ENCODE results near the gene RNF175.

Gene RNF175

DNA sequence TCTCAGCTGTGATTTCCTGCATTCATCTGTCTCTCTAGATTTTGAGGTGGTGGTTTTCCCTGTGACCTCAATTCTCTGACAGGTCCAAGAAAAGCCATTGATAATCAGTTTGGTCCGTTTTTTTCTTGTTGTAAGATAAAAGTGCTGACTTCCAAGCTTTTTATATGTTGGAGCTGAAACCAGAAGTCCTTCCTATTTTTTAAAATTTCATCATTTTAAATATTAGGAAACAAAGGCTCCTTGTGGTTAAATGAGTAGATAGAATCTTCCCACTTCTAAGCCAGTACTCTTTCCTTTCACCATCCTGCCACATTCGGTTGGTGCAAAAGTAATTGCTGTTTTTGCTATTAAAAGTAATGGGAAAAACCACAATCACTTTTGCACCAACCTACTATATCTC is 18.3 kb downstream of the RNF175 start:
- DNase-seq = no peak

DNA sequence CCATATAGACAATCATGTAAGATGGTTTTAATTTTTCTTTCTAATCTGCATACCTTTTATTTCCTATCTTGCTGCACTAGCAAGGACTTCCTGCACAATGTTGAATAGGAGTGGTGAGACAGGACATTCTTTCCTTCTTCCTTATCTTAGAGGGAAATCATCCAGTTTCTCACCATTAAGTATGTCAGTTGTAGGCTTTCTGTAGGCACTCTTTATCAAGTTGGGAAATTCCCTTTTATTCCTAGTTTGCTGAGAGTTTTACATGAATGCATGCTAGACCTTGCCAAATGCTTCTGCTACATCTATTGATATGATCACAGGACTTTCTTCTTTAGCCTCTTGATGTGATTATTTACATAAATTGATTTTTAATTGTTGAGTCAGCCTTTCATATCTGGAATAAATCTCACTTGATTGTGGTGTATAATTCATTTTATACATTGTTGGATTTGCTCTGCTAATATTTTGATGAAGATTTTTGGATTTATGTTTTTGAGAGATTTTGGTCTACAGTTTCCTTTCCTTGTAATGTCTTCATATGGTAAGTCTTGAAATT is 23.8 kb downstream of the RNF175 start:
- peak; percentile 12 for DNase-seq

DNA sequence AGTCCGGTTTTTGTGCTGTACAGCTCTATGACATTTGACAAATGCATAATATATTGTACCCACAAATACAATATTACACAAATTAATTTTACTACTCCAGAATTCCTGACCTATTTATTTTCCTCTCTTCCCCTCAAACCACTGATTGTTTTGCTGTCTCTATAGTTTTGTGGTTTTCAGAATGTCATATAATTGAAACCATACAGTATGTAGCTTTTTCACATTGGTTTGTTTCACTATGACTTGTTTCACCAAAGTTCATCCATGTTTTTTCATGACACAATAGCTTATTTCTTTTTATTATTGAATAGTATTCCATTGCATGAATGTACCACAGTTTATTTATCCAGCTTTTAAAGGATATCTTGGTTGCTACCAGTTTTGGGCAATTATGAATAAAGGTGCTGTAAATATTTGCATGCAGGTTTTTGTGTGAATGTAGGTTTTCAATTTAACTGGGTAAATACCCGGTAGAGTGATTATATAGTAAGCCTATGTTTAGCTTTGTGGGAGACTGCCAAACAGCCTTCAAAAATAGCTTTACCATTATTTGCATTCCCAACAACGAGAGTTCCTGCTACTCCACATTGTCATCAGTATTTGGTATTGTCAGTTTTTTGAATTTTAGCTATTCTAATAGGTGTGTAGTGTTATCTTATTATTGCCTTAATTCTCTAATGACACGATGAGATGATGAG is 25.9 kb downstream of the RNF175 start:
- DNase-seq = peak; percentile 17

DNA sequence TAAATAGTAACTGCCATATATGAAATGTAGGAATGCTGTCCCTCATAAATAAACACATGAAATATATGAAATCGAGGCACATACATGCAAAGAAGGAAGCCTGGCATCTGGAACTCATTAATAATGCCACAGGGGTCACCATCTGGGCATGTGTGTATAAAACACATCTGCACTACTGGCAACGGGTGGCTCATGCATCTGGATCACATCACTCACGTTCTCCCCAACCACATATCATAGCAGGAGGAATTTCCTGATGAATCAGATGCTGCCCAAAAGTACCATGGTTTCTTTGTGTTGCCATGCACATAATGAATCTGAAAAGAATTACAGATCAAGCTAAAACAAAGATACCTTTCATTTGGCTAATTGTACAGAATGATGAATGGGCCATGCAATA is 28.6 kb downstream of the RNF175 start:
- DNase-seq = peak; percentile 86

DNA sequence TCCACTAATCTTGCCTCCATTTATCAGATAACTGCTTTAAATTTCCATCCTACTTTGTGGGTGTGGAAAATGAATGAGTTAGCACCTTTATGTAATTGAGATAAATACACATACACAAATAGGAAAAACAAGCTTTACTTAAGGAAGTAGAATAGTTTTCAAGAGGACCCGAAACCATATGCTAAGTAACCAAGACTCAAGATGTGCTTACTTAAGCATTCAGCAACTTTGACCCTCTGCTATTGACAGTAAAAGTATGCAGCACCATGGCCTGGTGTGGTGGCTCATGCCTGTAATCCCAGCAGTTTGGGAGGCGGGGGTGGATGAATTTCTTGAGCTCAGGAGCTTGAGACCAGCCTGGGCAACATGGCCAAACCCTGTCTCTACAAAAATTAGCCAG is 29.9 kb downstream of the RNF175 start:
- DNase-seq = no peak

DNA sequence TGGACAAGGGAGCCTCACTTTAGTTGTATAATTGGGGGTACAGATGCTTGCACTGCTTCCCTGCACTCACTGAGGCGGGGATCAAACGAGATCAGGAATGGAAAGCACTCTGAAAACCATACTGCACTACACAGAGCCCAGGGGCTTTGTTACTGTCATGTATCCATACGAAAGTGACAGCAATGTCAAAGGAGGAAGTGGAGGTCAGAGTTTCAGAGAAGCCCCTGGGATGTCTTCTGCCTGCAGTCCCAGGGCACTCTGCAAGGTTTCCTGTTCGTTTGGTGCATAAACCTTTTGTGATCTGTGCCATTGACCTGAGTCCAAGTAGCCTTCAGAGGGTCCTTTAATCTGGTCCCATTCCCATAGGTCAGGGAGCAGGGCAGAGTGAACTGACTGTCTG is 31.2 kb downstream of the RNF175 start:
- DNase-seq = no peak

DNA sequence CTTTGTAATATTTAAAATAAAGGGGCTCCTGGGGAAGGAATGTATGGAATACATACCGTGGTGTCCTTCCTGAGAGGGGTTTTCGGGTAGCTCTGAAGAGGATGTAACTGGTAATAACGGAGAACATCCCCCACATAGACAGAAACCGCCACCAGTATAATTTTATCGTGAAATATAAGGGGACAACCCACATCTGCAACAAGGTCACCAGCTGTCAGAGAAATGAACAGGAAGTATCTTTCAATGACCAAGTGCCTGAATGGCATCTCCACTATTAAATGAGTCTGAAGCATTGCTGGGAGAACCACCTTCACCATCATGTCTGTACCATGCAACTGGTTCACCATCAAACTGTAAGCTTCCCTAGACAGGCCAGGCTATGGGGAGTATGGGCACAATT is 31.7 kb downstream of the RNF175 start:
- no peak for DNase-seq

DNA sequence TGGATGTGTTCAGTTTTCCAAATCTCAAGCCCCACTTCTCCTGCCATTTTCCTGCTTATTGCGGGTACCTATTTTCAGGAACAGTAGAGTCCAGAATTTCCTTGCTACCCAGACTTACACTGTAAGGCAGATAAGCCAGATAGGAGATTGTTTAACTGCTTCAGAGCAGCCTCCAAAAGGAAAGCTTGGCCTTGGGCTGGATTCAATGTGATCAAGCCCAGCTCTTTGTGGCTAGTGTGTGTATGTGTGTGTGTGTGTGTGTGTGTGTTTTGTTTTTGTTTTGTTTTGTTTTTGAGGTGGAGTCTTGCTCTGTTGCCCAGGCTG is 34.0 kb downstream of the RNF175 start:
- DNase-seq = no peak

DNA sequence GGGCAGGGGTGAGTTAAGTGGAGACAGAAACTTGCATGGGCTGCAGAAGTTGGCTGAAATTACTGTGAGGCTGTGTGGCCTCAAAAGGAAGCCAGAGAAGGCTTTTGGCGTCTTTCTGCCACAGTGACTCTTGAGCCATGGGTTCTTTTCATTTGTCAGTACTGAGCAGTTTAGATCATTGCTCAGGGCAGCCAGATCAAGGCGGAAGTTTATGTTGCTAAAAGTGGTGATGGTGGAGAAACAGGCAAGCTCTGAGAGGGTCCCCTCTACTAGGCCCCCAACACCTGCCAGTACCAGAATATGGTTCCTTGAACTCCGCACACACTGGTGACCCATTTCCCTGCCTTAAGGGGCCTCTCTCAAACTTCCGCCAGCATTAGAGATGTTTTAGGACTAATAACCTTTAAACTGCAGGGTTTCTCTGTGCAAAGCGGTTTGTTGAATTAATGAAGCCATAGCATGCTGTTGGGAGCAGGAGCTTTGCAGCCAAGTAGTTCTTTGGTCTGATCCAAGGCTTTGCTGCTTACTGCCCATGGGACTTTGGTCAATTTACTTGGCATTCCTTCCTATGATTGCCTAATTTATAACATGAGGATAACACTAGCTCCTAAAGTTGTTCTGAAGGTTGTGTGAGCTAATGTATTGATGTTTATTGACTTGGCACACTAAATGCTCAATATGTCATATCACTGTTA is 34.5 kb downstream of the RNF175 start:
- DNase-seq = no peak

DNA sequence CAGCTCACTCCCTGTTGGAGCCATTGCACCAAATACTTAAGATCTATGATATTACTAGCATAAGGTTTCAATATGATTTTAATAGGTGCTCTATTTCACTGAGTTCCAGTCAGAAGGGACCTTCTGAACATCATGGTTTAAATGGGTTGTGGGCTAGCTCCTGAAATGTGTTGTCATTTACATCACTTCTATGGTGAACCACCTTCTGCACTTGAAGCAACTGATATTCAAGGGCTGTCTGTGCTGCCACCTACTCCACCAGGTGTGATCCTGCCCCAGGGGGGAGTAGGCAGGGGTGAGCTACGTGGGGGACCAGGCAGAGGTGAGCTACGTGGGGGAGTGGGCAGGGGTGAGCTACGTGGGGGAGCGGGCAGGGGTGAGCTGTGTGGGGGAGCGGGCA is 35.2 kb downstream of the RNF175 start:
- DNase-seq = no peak

DNA sequence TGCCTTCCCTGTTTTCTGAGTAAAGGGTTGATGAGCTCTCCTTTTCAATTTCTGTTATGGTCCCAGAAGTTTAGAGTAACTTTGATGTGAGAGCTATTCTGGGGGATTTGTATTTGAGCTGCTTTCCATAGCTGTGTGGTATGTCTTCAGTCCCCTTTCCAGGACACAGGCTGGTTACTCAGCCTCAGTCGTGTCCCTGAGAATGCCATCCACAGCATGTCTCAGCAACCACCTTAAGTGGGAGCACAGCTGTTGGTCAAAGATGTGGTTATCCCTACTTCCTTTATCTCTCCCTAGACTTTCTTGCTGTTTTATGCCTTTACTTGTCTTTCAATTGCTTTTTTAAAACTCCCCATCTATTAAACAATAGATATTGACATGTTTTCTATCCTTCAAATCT is 37.8 kb downstream of the RNF175 start:
- no peak for DNase-seq

DNA sequence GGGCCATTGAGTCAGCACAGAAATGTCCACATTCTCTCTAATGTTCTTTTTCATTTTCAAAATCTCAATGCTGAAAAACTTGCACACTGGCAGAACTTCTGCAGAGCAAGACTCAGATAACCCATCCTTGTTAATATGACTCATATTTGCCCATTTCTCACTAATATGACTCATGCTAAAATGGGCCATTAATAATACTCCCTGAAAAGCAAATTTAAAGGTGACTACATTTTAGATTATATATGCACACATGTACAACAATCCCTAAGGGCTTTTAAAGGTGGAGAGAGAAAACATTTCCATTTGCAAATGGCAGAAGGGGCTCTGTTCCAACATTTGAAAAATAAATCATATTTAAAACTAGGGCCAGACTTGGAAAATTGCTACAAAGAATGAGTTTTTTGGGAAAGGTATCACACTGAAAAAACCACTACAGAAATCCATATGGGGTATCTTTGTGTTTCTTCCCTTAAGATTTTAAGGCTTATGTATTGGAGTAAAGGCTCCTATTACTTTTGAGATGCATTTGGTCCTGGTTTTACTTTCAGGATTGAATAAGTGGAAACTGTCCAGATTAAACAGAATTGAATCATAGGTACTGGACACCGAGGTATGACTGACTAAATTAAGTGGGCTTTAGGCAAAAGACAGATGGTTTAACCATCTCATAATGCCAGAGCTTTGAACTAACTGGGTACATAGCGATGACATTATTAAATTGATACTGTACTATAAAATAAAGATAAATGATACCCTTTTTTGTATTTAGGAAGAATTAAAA is 45.8 kb downstream of the RNF175 start:
- peak; percentile 55 for DNase-seq

DNA sequence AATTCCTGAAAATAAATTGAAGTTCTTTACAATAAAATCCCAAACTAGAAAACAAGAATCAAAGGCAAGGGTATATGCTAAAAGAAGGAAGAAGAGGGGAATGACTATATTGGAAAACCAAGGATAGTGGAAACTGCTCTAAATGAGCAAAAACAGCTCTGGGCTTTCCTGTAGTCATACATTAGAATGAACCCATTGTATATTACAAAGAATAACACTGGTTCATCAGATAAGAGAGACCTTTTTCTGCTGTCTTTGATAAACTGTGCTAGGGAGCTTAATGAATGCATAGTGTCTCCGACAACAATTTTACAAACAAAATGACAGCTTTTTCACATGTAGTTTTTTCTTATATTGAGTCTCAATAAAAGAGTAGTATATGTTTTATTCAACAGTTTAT is 49.1 kb downstream of the RNF175 start:
- no peak for DNase-seq

DNA sequence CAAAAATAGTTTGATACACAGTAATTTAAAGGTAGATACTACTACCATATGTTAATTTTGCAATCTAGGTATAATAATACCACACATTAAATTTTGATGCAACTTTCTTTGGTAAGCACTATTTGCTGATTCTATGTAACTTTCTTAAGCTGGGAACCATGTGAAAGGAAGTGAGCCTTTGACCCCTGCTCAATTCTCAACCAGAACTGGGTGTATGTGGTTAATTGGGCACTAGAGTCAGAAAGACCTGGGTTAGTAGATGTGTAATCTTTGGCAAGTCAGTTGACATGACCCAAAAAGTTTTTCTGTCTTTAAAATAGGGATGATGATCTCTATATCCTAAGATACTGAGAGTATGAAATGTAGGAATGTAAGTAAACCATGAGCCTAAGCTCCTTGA is 53.3 kb downstream of the RNF175 start:
- DNase-seq = no peak

DNA sequence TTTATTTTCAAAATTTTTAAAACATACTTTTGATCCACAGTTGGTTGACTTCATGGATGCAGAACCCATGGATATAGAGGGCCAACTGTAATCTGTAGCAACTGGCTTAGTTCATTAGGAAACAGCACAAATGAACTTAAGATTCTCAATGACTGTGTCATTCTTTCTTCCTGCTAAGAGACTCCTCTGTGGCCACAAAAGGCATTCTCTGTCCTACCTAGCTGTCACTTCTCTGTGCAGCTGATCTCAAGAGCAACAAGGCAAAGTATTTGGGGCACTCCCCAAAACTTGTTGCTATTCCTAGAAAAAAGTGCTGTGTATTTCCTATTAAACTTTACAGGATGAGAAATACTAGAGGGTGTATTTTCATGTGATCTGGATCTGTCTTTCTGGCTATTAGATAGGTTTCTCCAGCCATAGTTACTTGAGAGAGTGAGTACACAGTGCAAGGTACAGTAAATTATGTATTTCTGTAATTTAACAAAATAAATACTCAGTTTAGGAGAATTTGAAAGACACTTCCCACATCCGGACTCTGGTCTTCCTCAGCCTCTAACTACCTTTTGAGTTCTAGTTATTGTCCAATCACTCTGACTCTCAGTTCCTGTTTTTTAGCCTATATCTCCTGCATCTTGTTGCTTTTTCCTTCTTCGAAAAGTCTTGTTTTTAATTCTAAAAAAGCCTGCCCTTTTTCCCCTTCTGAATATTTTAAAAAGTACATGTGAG is 53.9 kb downstream of the RNF175 start:
- DNase-seq = no peak

DNA sequence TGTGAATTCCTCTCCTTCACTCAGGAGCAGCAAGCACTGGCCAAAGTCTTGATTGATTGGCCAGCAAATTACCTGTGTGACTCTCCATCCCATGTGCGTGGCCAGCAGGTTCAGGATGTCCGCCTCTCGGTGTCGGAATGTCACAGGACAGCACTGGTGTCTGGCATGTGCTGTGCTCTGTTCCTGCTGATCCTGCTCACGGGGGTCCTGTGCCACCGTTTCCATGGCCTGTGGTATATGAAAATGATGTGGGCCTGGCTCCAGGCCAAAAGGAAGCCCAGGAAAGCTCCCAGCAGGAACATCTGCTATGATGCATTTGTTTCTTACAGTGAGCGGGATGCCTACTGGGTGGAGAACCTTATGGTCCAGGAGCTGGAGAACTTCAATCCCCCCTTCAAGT is 55.3 kb downstream of the RNF175 start:
- DNase-seq = no peak

DNA sequence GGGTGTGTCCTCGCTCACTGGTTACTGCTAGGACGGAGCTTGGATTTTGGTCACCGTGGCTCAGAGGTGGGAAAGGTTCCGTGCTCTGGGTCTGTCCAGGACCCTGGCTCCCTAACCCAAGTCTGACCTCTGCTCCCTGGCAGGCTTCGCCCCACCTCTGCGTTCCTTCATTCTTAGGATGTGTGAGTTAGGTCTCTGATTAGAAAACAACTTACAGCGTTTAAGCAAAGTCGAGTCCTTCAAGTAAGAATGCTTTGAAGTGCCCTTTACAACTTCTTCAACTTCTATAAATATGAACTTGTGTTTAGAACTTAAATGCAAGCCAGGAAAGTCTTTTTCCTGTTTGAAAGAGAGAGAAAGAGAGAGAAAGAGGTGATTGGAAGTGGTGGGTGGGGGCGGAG is 74.9 kb downstream of the RNF175 start:
- no peak for DNase-seq

DNA sequence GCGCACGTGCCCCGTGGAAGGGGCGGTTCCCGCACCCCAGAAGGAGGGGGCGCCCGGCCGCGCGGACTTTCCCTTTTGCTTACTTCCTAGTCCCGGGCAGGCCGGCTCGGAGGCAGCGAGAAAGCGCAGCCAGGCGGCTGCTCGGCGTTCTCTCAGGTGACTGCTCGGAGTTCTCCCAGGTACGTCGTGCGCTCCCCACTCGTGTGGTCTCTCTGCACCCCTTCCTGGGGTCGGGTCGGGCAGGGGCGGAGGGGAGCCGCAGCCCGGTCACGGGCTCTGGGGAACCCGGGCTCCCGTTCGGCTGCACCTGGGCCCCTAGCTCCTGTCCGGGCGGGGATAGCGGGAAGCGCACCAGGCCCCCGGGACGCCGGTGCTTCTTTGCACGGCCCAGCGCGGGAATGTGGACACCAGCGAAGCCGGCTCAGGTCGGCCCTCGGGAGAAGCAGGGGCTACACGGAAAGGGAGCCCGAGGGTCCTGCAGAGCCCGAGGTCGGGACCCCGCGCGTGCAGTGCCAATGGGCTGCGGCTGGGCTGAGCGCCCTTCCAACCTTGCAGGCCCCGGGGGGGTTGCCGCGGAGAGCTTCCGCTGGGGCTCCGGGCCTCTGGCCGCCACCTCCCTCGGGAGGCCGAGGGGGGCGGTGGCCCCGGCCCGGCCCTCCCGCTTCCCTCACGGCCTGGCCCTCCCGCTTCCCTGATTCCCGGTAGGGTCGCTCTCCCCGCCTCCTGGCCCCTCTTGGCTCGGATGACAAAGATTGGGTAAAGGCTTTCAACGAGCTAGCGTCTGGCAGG is 75.4 kb downstream of the RNF175 start, which contains the start of gene TLR2:
TSS of gene TLR2 (plus strand) at position 99 of the 789 bp plus-strand sequence. CDS start 18,628 bp downstream, outside the sequence.
- DNase-seq = no peak

DNA sequence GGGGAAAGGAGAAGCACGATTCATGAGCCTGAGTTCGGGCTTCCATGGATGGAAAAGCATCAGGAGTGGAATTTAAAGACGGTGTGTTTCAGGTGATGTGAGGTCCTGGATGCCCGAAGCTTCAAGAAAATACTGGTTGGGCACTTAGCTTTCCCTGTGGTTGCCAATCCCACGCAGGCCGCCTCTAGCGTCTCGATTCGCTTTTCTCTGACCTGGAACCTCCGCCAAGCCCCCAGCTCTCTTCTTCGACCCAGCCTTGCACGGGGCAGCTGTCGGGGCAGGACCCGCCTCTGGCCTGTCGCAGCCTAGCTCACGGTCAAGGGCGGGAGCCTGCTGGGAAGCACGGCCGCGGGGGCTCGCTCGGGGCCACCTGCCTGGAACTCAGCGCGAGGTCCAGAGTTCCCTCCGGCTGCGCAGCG is 76.1 kb downstream of the RNF175 start:
- DNase-seq = no peak

DNA sequence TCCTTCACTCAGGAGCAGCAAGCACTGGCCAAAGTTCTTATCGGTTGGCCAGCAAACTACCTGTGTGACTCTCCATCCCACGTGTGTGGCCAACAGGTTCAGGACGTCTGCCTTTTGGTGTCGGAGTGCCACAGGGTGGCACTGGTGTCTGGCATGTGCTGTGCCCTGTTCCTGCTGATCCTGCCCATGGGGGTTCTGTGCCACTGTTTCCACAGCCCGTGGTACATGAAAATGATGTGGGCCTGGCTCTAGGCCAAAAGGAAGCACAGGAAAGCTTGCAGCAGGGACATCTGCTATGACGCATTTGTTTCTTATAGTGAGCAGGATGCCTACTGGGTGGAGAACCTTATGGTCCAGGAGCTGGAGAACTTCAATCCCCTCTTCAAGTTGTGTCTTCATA is 80.3 kb downstream of the RNF175 start:
- DNase-seq = no peak

DNA sequence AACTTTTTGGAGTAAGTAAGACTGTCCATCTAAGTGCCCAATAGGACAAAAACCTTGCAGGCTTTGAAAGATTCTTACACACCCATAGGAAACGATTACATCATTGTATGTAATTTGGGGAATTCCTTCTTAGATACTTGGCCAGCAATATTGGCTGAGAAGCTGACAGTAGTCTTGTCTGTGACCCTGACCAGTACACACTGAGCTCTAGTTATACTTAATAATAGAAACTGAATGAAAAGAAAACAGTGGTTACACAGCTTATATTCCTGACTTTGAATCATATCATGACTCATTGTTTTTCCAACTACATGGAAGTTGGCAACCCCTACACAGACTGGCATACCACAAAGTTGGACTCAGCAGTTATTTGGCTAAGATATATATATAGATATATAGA is 82.8 kb downstream of the RNF175 start:
- peak; percentile 73 for DNase-seq

DNA sequence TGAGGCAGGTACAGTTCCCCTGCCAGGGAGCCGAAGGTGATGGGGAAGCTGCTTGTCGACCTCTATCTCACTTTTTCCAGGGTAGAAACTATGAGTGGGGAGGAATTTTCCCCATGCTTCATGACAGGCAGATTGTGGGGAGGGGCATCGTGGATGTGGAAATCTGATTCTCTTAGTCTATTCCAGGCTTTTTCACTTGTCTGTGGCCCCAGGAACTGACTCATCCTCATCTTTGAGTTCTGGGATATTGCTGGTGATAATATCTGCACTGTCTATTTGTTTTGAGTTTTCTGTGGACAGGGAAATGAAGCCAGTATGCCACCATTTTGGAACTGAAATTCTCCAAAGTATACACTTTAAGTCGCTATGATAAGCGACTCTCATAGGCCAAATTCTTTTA is 83.3 kb downstream of the RNF175 start:
- DNase-seq = peak; percentile 35

Data from fibroblast of skin of right biceps (primary cell).